HEK293 (cell line): ENCODE measurements around the gene SERP1.

Source experiments
- BCL11A ChIP-seq: fragments of 450-650 bp; formaldehyde crosslinking; IDR thresholded peaks from 2 replicates; pipeline ENCODE4 v1.5.1; 2016; ENCODE audit warnings: low read depth, missing biosample characterization, missing genetic modification characterization
- EGR2 ChIP-seq: fragments of 450-650 bp; formaldehyde crosslinking; IDR thresholded peaks from 2 replicates; pipeline ENCODE4 v1.5.1; 2016; ENCODE audit warnings: low read depth, missing biosample characterization, missing genetic modification characterization
- GLIS2 ChIP-seq: fragments of 450-650 bp; formaldehyde crosslinking; IDR thresholded peaks from 2 replicates; pipeline ENCODE4 v1.5.1; 2016; ENCODE audit warnings: missing biosample characterization, missing genetic modification characterization
- HOXD13 ChIP-seq: sonication (generic); formaldehyde crosslinking; IDR thresholded peaks from 2 replicates; pipeline ENCODE4 v1.8.0; 2022; ENCODE audit warnings: missing genetic modification reagents, borderline replicate concordance
- IKZF3 ChIP-seq: fragments of 450-650 bp; IDR thresholded peaks from 2 replicates; pipeline ENCODE4 v1.5.0; 2018; ENCODE audit warnings: missing biosample characterization, mild to moderate bottlenecking, missing genetic modification characterization, moderate library complexity
- KLF9 ChIP-seq: fragments of 450-650 bp; formaldehyde crosslinking; IDR thresholded peaks from 2 replicates; pipeline ENCODE4 v1.5.1; 2016; ENCODE audit warnings: missing biosample characterization, missing genetic modification characterization, low read depth
- MZF1 ChIP-seq: fragments of 450-650 bp; formaldehyde crosslinking; IDR thresholded peaks from 2 replicates; pipeline ENCODE4 v1.5.1; 2017; ENCODE audit warnings: missing biosample characterization, missing genetic modification characterization, borderline replicate concordance
- PRDM10 ChIP-seq: fragments of 450-650 bp; formaldehyde crosslinking; IDR thresholded peaks from 2 replicates; pipeline ENCODE4 v1.5.1; 2016; ENCODE audit warnings: missing biosample characterization, missing genetic modification characterization
- REPIN1 ChIP-seq: fragments of 450-650 bp; formaldehyde crosslinking; IDR thresholded peaks from 2 replicates; pipeline ENCODE4 v1.5.1; 2017; ENCODE audit warnings: missing biosample characterization, missing genetic modification characterization, low read depth
- SP7 ChIP-seq: fragments of 450-650 bp; formaldehyde crosslinking; IDR thresholded peaks from 2 replicates; pipeline ENCODE4 v1.5.1; 2016; ENCODE audit warnings: missing biosample characterization, missing genetic modification characterization
- ZBTB17 ChIP-seq: fragments of 450-650 bp; formaldehyde crosslinking; IDR thresholded peaks from 2 replicates; pipeline ENCODE4 v1.5.1; 2016; ENCODE audit warnings: missing biosample characterization, missing genetic modification characterization
- ZBTB20 ChIP-seq: fragments of 450-650 bp; formaldehyde crosslinking; IDR thresholded peaks from 2 replicates; pipeline ENCODE4 v1.5.1; 2016; ENCODE audit warnings: missing biosample characterization, missing genetic modification characterization
- ZIC2 ChIP-seq: fragments of 450-650 bp; formaldehyde crosslinking; IDR thresholded peaks from 2 replicates; pipeline ENCODE4 v1.5.1; 2016; ENCODE audit warnings: missing biosample characterization, missing genetic modification characterization
- ZNF121 ChIP-seq: fragments of 450-650 bp; formaldehyde crosslinking; IDR thresholded peaks from 2 replicates; pipeline ENCODE4 v1.5.1; 2016; ENCODE audit warnings: missing biosample characterization, missing genetic modification characterization
- ZNF157 ChIP-seq: fragments of 450-650 bp; formaldehyde crosslinking; IDR thresholded peaks from 2 replicates; pipeline ENCODE4 v1.5.1; 2016; ENCODE audit warnings: missing biosample characterization, missing genetic modification characterization
- ZNF266 ChIP-seq: fragments of 450-650 bp; formaldehyde crosslinking; IDR thresholded peaks from 2 replicates; pipeline ENCODE4 v1.5.1; 2016; ENCODE audit warnings: missing biosample characterization, missing genetic modification characterization, low read depth
- ZNF280D ChIP-seq: fragments of 450-650 bp; formaldehyde crosslinking; IDR thresholded peaks from 2 replicates; pipeline ENCODE4 v1.5.1; 2016; ENCODE audit warnings: missing biosample characterization, missing genetic modification characterization
- ZNF423 ChIP-seq: fragments of 450-650 bp; formaldehyde crosslinking; IDR thresholded peaks from 2 replicates; pipeline ENCODE4 v1.5.1; 2016; ENCODE audit warnings: missing biosample characterization, missing genetic modification characterization
- ZNF426 ChIP-seq: fragments of 450-650 bp; formaldehyde crosslinking; IDR thresholded peaks from 2 replicates; pipeline ENCODE4 v1.5.1; 2017; ENCODE audit warnings: missing biosample characterization, missing genetic modification characterization, mild to moderate bottlenecking, inconsistent platforms, moderate library complexity
- ZNF449 ChIP-seq: fragments of 450-650 bp; formaldehyde crosslinking; IDR thresholded peaks from 2 replicates; pipeline ENCODE4 v1.5.1; 2017; ENCODE audit warnings: missing biosample characterization, mild to moderate bottlenecking, missing genetic modification characterization, moderate library complexity
- ZNF544 ChIP-seq: fragments of 450-650 bp; formaldehyde crosslinking; IDR thresholded peaks from 2 replicates; pipeline ENCODE4 v1.5.0; 2017; ENCODE audit warnings: missing biosample characterization, missing genetic modification characterization
- ZNF549 ChIP-seq: fragments of 450-650 bp; IDR thresholded peaks from 2 replicates; pipeline ENCODE4 v1.5.1; 2018; ENCODE audit warnings: missing biosample characterization, missing genetic modification characterization, mild to moderate bottlenecking, inconsistent platforms, moderate library complexity
- ZNF561 ChIP-seq: fragments of 450-650 bp; IDR thresholded peaks from 2 replicates; pipeline ENCODE4 v1.5.1; 2018; ENCODE audit warnings: missing biosample characterization, missing genetic modification characterization, borderline replicate concordance
- ZNF600 ChIP-seq: fragments of 450-650 bp; formaldehyde crosslinking; IDR thresholded peaks from 2 replicates; pipeline ENCODE4 v1.5.1; 2016; ENCODE audit warnings: missing biosample characterization, missing genetic modification characterization
- ZNF621 ChIP-seq: fragments of 450-650 bp; formaldehyde crosslinking; IDR thresholded peaks from 2 replicates; pipeline ENCODE4 v1.5.1; 2017; ENCODE audit warnings: missing biosample characterization, missing genetic modification characterization
- ZNF623 ChIP-seq: fragments of 450-650 bp; formaldehyde crosslinking; IDR thresholded peaks from 2 replicates; pipeline ENCODE4 v1.5.1; 2016; ENCODE audit warnings: missing biosample characterization, missing genetic modification characterization
- ZNF626 ChIP-seq: fragments of 450-650 bp; sonication (Bioruptor Pico); formaldehyde crosslinking; IDR thresholded peaks from 2 replicates; pipeline ENCODE4 v1.5.1; 2018; ENCODE audit warnings: missing biosample characterization, missing genetic modification characterization, inconsistent platforms
- ZNF645 ChIP-seq: fragments of 450-650 bp; formaldehyde crosslinking; IDR thresholded peaks from 2 replicates; pipeline ENCODE4; 2016; ENCODE audit warnings: missing biosample characterization, missing genetic modification characterization
- ZNF677 ChIP-seq: fragments of 450-650 bp; IDR thresholded peaks from 2 replicates; pipeline ENCODE4 v1.5.0; 2018; ENCODE audit warnings: missing biosample characterization, mild to moderate bottlenecking, missing genetic modification characterization, moderate library complexity
- TF ChIP-seq, protein P1 (sequence below): fragments of 450-650 bp; formaldehyde crosslinking; IDR thresholded peaks from 2 replicates; pipeline ENCODE4 v1.5.1; 2016; ENCODE audit warnings: missing biosample characterization, missing genetic modification characterization
- TF ChIP-seq, protein P2 (sequence below): fragments of 450-650 bp; formaldehyde crosslinking; IDR thresholded peaks from 2 replicates; pipeline ENCODE4 v1.5.1; 2016; ENCODE audit warnings: missing biosample characterization, missing genetic modification characterization

Gene SERP1

GRCh38 chr3:150544041-150544440 lies 2.3 kb downstream of the SERP1 start (continued):
- TF ChIP-seq ZNF626 (tag by site-specific recombination) (no peak), KLF9 (tag by site-specific recombination) (no peak), IKZF3 (tag by site-specific recombination) (peak; percentile 50; the same call in 1 of the 2 replicates), MZF1 (tag by site-specific recombination) (no peak), EGR2 (tag by site-specific recombination) (no peak), ZNF449 (tag by site-specific recombination) (no peak), SP7 (tag by site-specific recombination) (peak; percentile 41; the same call in 1 of the 2 replicates), ZNF280D (tag by site-specific recombination) (no peak), GLIS2 (tag by site-specific recombination) (no peak), ZNF544 (tag by site-specific recombination) (no peak), ZNF426 (tag by site-specific recombination) (no peak), ZNF623 (tag by site-specific recombination) (no peak), ZIC2 (tag by site-specific recombination) (no peak), ZBTB17 (tag by site-specific recombination) (no peak), ZNF121 (tag by site-specific recombination) (no peak), ZNF549 (tag by site-specific recombination) (no peak), ZNF621 (tag by site-specific recombination) (no peak), ZNF157 (no peak), REPIN1 (tag by site-specific recombination) (no peak), ZNF561 (tag by site-specific recombination) (no peak), ZNF266 (tag by site-specific recombination) (no peak), ZNF423 (tag by site-specific recombination) (no peak), ZNF645 (tag by site-specific recombination) (no peak), ZBTB20 (tag by site-specific recombination) (no peak), BCL11A (peak; percentile 74; the same call in 1 of the 2 replicates), HOXD13 (no peak), ZNF677 (tag by site-specific recombination) (no peak), ZNF600 (tag by site-specific recombination) (peak; percentile 79), PRDM10 (tag by site-specific recombination) (peak; percentile 46)
- TF ChIP-seq, protein P1, sequence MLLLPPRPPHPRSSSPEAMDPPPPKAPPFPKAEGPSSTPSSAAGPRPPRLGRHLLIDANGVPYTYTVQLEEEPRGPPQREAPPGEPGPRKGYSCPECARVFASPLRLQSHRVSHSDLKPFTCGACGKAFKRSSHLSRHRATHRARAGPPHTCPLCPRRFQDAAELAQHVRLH (tag by site-specific recombination) = no peak
- TF ChIP-seq, protein P2, sequence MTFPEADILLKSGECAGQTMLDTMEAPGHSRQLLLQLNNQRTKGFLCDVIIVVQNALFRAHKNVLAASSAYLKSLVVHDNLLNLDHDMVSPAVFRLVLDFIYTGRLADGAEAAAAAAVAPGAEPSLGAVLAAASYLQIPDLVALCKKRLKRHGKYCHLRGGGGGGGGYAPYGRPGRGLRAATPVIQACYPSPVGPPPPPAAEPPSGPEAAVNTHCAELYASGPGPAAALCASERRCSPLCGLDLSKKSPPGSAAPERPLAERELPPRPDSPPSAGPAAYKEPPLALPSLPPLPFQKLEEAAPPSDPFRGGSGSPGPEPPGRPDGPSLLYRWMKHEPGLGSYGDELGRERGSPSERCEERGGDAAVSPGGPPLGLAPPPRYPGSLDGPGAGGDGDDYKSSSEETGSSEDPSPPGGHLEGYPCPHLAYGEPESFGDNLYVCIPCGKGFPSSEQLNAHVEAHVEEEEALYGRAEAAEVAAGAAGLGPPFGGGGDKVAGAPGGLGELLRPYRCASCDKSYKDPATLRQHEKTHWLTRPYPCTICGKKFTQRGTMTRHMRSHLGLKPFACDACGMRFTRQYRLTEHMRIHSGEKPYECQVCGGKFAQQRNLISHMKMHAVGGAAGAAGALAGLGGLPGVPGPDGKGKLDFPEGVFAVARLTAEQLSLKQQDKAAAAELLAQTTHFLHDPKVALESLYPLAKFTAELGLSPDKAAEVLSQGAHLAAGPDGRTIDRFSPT (tag by site-specific recombination) = no peak
